HCT116 (cell line): ENCODE data around the gene SMCR8. TPM values are rescaled to one million over a fixed set of nuclear protein-coding genes. Genes with fewer than 3 reads are reported as not detected.

Source experiments
- ATAC-seq: fragments of 200-7000 bp; cut with Tn5 transposase; 2 replicates; pipeline ENCODE4 v1.9.1; 2020; ENCODE audit warnings: mild to moderate bottlenecking, moderate library complexity
- BruUV-seq: library from RNA; stranded (reverse); fragments of 400-500 nt; replicated peaks from 2 replicates; lab custom pipeline; 2021; lab: Mats Ljungman, UMichigan
- CTCF ChIA-PET: fragments of 300-600 bp; sonication (Branson Sonifier 250); formaldehyde crosslinking; loops from one replicate; lab custom pipeline; 2021; ENCODE audit warnings: antibody characterized with exemption; lab: Charles Lee
- POLR2A ChIA-PET: fragments of 300-600, 350-600 bp; sonication (Branson Sonifier 250); formaldehyde crosslinking; loops from one replicate; lab custom pipeline; 2021; ENCODE audit warnings: antibody characterized with exemption; lab: Charles Lee
- RAD21 ChIA-PET, 2 experiments: fragments of 300-600 bp; sonication (Branson Sonifier 250); formaldehyde crosslinking; loops; one replicate each; lab custom pipeline; 2023; ENCODE audit warnings: low total read pairs in 2 of 2; ENCODE audit not compliant: uncharacterized antibody in 2 of 2, unreplicated experiment in 2 of 2, low non-redundant PET in 1 of 2; lab: Charles Lee
- DNase-seq: peaks from one replicate; pipeline ENCODE4 v3.0.0-alpha.2; 2010; ENCODE audit warnings: low read depth, low spot score
- H2AFZ ChIP-seq: fragments of 200-600 bp; shearing (Covaris generic), sonication (generic); 2 replicates; pipeline ENCODE4 v1.6.1; 2017; ENCODE audit warnings: low read depth, mixed run types, mixed read lengths, antibody characterized with exemption, low read length; ENCODE audit not compliant: poor library complexity, severe bottlenecking
- H3K27ac ChIP-seq: 2 replicates; pipeline ENCODE4 v1.5.1; 2012; ENCODE audit warnings: low read depth, low read length
- H3K27me3 ChIP-seq: fragments of 200-600 bp; sonication (generic); 2 replicates; pipeline ENCODE4 v1.6.1; 2016; ENCODE audit warnings: mixed run types, low read length, mixed read lengths; ENCODE audit not compliant: insufficient read depth
- H3K36me3 ChIP-seq, 2 experiments: fragments of 200-500 bp in 1 of 2; fragments of 200-600 bp in 1 of 2; sonication (Bioruptor generic) in 1 of 2; sonication (generic) in 1 of 2; 2 replicates each; pipeline versions ENCODE4 v1.5.1 to v1.6.1; 2014 to 2016; ENCODE audit warnings: low read length in 2 of 2, inconsistent platforms in 1 of 2, mixed read lengths in 1 of 2, mixed run types in 1 of 2; ENCODE audit not compliant: insufficient read depth in 2 of 2, control insufficient read depth in 1 of 2
- H3K4me1 ChIP-seq, 2 experiments: fragments of 200-600 bp in 1 of 2; sonication (generic) in 1 of 2; 2 replicates each; pipeline versions ENCODE4 v1.5.1 to v1.6.1; 2012 to 2017; ENCODE audit warnings: low read length in 2 of 2, inconsistent platforms in 1 of 2, mild to moderate bottlenecking in 1 of 2, mixed read lengths in 1 of 2, mixed run types in 1 of 2, moderate library complexity in 1 of 2; ENCODE audit not compliant: insufficient read depth in 2 of 2, control insufficient read depth in 1 of 2
- H3K4me2 ChIP-seq: fragments of 200-600 bp; sonication (generic); 2 replicates; pipeline ENCODE4 v1.6.1; 2017; ENCODE audit warnings: mixed run types, low read length, mixed read lengths
- H3K4me3 ChIP-seq, 2 experiments: fragments of 200-600 bp in 1 of 2; sonication (generic) in 1 of 2; replicated peaks in 1 of 2; 2 replicates each; pipeline ENCODE4 v1.5.1; 2011 to 2016; ENCODE audit warnings: low read length in 2 of 2, control low read depth in 1 of 2, low read depth in 1 of 2, mild to moderate bottlenecking in 1 of 2, mixed read lengths in 1 of 2, mixed run types in 1 of 2
- H3K79me2 ChIP-seq: fragments of 200-600 bp; sonication (generic); 2 replicates; pipeline ENCODE4 v1.6.1; 2017; ENCODE audit warnings: mild to moderate bottlenecking, mixed run types, low read length, moderate library complexity, mixed read lengths; ENCODE audit not compliant: insufficient read depth
- H3K9ac ChIP-seq: fragments of 200-600 bp; sonication (generic); 2 replicates; pipeline ENCODE4 v1.6.1; 2016; ENCODE audit warnings: low read length, mixed read lengths
- H3K9me2 ChIP-seq: fragments of 200-600 bp; sonication (generic), shearing (Covaris generic); 2 replicates; pipeline ENCODE4 v1.6.1; 2017; ENCODE audit warnings: mixed run types, mild to moderate bottlenecking, moderate library complexity; ENCODE audit not compliant: insufficient read depth
- H3K9me3 ChIP-seq, 2 experiments: fragments of 200-500 bp in 1 of 2; fragments of 200-600 bp in 1 of 2; sonication (Bioruptor generic) in 1 of 2; sonication (generic) in 1 of 2; 2 replicates each; pipeline ENCODE4 v1.6.1; 2014 to 2017; ENCODE audit warnings: low read length in 2 of 2, mixed read lengths in 2 of 2, inconsistent platforms in 1 of 2, low read depth in 1 of 2, mild to moderate bottlenecking in 1 of 2, mixed run types in 1 of 2, moderate library complexity in 1 of 2; ENCODE audit not compliant: control insufficient read depth in 1 of 2, insufficient read depth in 1 of 2
- H4K20me1 ChIP-seq: fragments of 200-600 bp; sonication (generic), shearing (Covaris generic); 2 replicates; pipeline ENCODE4 v1.6.1; 2017; ENCODE audit warnings: mixed run types, mild to moderate bottlenecking, moderate library complexity; ENCODE audit not compliant: insufficient read depth
- CBX3 ChIP-seq: IDR thresholded peaks from 2 replicates; pipeline ENCODE4 v1.6.1; 2012; ENCODE audit warnings: low read depth
- CEBPB ChIP-seq: IDR thresholded peaks from 2 replicates; pipeline ENCODE4 v1.6.1; 2012; ENCODE audit warnings: low read depth
- EGR1 ChIP-seq: IDR thresholded peaks from 2 replicates; pipeline ENCODE4 v1.6.1; 2012; ENCODE audit warnings: low read depth
- ELF1 ChIP-seq: IDR thresholded peaks from 2 replicates; pipeline ENCODE4 v1.6.1; 2012; ENCODE audit warnings: low read depth, borderline replicate concordance
- EZH2 ChIP-seq: fragments of 200-600 bp; sonication (generic); IDR thresholded peaks from 2 replicates; pipeline ENCODE4 v1.6.1; 2017; ENCODE audit warnings: antibody characterized with exemption, mixed run types
- EZH2phosphoT487 ChIP-seq: fragments of 200-600 bp; IDR thresholded peaks from 2 replicates; pipeline ENCODE4 v1.6.1; 2018; ENCODE audit warnings: antibody characterized with exemption, borderline replicate concordance
- FOSL1 ChIP-seq: IDR thresholded peaks from 2 replicates; pipeline ENCODE4 v1.6.1; 2012; ENCODE audit warnings: low read depth
- JUND ChIP-seq: IDR thresholded peaks from 2 replicates; pipeline ENCODE4 v1.6.1; 2012
- POLR2A ChIP-seq: IDR thresholded peaks from 2 replicates; pipeline ENCODE4 v1.7.0; 2011; ENCODE audit warnings: borderline replicate concordance; ENCODE audit not compliant: insufficient read depth, insufficient read length; ENCODE audit errors: extremely low read depth
- POLR2AphosphoS5 ChIP-seq: IDR thresholded peaks from 2 replicates; pipeline ENCODE4 v1.6.1; 2011; ENCODE audit warnings: mild to moderate bottlenecking, low read depth, low read length, moderate library complexity
- RAD21 ChIP-seq: IDR thresholded peaks from 2 replicates; pipeline ENCODE4 v1.6.1; 2012; ENCODE audit warnings: low read depth, mild to moderate bottlenecking
- SIN3A ChIP-seq: IDR thresholded peaks from 2 replicates; pipeline ENCODE4 v1.6.1; 2012; ENCODE audit warnings: low read depth
- SRF ChIP-seq: IDR thresholded peaks from 2 replicates; pipeline ENCODE4 v1.6.1; 2012; ENCODE audit warnings: low read depth
- ZNF274 ChIP-seq: fragments of 200-500 bp; sonication (Bioruptor generic); IDR thresholded peaks from 2 replicates; pipeline ENCODE4 v1.6.1; 2014; ENCODE audit warnings: mild to moderate bottlenecking, low read depth, low read length, inconsistent platforms
- intact Hi-C: fragments of 100-400 bp; cut with micrococcal nuclease; formaldehyde crosslinking; loops from 2 replicates; pipeline ENCODE4 v1.10.0; 2022
- total RNA-seq: library from RNA; stranded (reverse); gene quantifications from one replicate; pipeline ENCODE4 v1.2.1, GENCODE V29; 2021; ENCODE audit not compliant: unreplicated experiment
- TF ChIP-seq, protein P1 (sequence below): IDR thresholded peaks from 2 replicates; pipeline ENCODE4 v1.6.1; 2011; ENCODE audit warnings: mild to moderate bottlenecking, low read length, moderate library complexity; ENCODE audit not compliant: insufficient replicate concordance; ENCODE audit errors: extremely low read depth
- TF ChIP-seq, protein P2 (sequence below), 3 experiments: fragments of 200-600 bp in 1 of 3; sonication (generic) in 1 of 3; IDR thresholded peaks in 2 of 3; conservative IDR thresholded peaks in 1 of 3; 2 replicates each; pipeline ENCODE4 v1.5.1; 2012 to 2017; ENCODE audit warnings: low read depth in 2 of 3, low read length in 2 of 3, antibody characterized with exemption in 1 of 3, borderline replicate concordance in 1 of 3, control low read depth in 1 of 3, mild to moderate bottlenecking in 1 of 3, mixed read lengths in 1 of 3, mixed run types in 1 of 3, moderate library complexity in 1 of 3; ENCODE audit not compliant: insufficient read depth in 1 of 3
- TF ChIP-seq, protein P3 (sequence below): IDR thresholded peaks from 2 replicates; pipeline ENCODE4 v1.6.1; 2012
- TF ChIP-seq, protein P4 (sequence below): IDR thresholded peaks from 2 replicates; pipeline ENCODE4 v1.6.1; 2012

The SMCR8 gene
- total RNA-seq, 1 experiment from 2014 or later = 12.7 TPM

DNA sequence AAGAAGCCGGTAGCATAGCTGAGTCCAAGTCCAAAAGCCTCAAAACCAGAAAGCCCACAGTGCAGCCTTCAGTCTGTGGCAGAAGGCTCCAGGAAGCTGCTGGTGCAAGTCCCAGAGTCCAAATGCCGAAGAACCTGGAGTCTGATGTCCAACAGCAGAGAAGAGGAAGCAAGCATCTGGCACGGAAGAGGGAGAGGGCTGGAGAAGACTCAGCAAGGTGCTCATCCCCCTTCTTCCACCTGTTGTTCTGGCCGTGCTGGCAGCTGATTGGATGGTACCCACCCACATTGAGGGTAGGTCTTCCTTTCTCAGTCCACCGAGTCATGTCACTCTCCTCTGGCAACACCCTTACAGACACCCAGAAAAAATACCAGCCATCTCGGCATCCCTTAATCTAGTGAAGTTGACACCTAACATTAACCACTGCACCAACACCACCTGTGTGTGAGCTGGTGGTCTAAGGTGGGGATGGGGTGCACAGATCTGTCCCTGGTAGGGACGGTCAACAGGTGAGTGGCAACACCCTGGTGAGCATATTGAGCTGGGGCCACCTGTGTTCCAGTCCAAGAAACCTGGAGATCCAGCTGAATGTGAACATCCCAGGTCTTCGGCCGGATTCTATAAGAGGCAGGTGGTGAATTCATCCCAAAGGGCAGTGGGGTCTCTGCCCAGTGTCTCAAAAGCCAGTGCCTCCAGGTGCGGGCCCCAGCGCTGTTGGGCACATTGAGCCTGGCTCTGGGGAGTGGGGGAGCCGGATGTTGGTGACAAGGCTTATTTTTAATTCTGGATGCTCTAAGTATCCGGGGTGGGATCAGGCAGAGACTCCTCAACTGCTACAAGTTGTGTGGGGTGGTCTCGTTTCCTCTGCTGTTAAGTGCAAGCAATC lies 44.8 kb upstream of the SMCR8 start:
- intact Hi-C loops = no loop called here
- DNase-seq = no peak
- ATAC-seq = no peak
- H3K36me3 ChIP-seq = peaks cover 0 to 7% of the 10 kb centered on the region in 2 experiments; a peak in 2 of 4 replicates
- no peaks in the 10 kb centered on the region for H3K9me2 ChIP-seq
- CTCF ChIA-PET = no interaction called here
- H4K20me1 ChIP-seq = no peaks in the 10 kb centered on the region
- no peak overlapping the region for H3K9ac ChIP-seq
- H2AFZ ChIP-seq = no peak overlapping the region
- no TSS peak for BruUV-seq
- H3K9me3 ChIP-seq = no peaks in the 10 kb centered on the region
- H3K79me2 ChIP-seq = no peaks in the 10 kb centered on the region
- H3K4me3 ChIP-seq = no peak overlapping the region
- no peak overlapping the region for H3K4me2 ChIP-seq
- POLR2A ChIA-PET = no interaction called here
- no peaks in the 10 kb centered on the region; a peak in 1 of 4 replicates for H3K4me1 ChIP-seq
- no peak overlapping the region; the same call in 1 of the 2 replicates for H3K27ac ChIP-seq
- TF ChIP-seq SRF (no peak), ELF1 (no peak), SIN3A (no peak), EGR1 (no peak), EZH2phosphoT487 (no peak), ZNF274 (no peak), CBX3 (no peak), POLR2AphosphoS5 (no peak), RAD21 (no peak), CEBPB (no peak), JUND (no peak), EZH2 (no peak), POLR2A (no peak), FOSL1 (no peak)
- TF ChIP-seq, protein P1, sequence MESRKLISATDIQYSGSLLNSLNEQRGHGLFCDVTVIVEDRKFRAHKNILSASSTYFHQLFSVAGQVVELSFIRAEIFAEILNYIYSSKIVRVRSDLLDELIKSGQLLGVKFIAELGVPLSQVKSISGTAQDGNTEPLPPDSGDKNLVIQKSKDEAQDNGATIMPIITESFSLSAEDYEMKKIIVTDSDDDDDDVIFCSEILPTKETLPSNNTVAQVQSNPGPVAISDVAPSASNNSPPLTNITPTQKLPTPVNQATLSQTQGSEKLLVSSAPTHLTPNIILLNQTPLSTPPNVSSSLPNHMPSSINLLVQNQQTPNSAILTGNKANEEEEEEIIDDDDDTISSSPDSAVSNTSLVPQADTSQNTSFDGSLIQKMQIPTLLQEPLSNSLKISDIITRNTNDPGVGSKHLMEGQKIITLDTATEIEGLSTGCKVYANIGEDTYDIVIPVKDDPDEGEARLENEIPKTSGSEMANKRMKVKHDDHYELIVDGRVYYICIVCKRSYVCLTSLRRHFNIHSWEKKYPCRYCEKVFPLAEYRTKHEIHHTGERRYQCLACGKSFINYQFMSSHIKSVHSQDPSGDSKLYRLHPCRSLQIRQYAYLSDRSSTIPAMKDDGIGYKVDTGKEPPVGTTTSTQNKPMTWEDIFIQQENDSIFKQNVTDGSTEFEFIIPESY = no peak
- TF ChIP-seq, protein P2, sequence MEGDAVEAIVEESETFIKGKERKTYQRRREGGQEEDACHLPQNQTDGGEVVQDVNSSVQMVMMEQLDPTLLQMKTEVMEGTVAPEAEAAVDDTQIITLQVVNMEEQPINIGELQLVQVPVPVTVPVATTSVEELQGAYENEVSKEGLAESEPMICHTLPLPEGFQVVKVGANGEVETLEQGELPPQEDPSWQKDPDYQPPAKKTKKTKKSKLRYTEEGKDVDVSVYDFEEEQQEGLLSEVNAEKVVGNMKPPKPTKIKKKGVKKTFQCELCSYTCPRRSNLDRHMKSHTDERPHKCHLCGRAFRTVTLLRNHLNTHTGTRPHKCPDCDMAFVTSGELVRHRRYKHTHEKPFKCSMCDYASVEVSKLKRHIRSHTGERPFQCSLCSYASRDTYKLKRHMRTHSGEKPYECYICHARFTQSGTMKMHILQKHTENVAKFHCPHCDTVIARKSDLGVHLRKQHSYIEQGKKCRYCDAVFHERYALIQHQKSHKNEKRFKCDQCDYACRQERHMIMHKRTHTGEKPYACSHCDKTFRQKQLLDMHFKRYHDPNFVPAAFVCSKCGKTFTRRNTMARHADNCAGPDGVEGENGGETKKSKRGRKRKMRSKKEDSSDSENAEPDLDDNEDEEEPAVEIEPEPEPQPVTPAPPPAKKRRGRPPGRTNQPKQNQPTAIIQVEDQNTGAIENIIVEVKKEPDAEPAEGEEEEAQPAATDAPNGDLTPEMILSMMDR (IDR thresholded peaks at IDR 0.05 in 2 of 3, conservative IDR thresholded peaks at IDR 0.05 in 1 of 3; ENCODE audit: borderline replicate concordance in 1 of 3, insufficient read depth in 1 of 3, low read depth in 2 of 3, low read length in 2 of 3) = no peak
- TF ChIP-seq, protein P3, sequence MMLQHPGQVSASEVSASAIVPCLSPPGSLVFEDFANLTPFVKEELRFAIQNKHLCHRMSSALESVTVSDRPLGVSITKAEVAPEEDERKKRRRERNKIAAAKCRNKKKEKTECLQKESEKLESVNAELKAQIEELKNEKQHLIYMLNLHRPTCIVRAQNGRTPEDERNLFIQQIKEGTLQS = no peak
- TF ChIP-seq, protein P4, sequence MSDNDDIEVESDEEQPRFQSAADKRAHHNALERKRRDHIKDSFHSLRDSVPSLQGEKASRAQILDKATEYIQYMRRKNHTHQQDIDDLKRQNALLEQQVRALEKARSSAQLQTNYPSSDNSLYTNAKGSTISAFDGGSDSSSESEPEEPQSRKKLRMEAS = no peak; the same call in 1 of the 2 replicates
- TF ChIP-seq, all 23 proteins: peak for 0
- RAD21 ChIA-PET = no interaction called here
- H3K27me3 ChIP-seq = no peaks in the 10 kb centered on the region
